Iris pigment epithelial cell (primary cell): ENCODE data around the gene OXLD1.

Source experiments
- DNase-seq: peaks from one replicate; pipeline ENCODE4 v3.0.0-alpha.2; 2011; ENCODE audit warnings: low read depth

The OXLD1 gene

DNA sequence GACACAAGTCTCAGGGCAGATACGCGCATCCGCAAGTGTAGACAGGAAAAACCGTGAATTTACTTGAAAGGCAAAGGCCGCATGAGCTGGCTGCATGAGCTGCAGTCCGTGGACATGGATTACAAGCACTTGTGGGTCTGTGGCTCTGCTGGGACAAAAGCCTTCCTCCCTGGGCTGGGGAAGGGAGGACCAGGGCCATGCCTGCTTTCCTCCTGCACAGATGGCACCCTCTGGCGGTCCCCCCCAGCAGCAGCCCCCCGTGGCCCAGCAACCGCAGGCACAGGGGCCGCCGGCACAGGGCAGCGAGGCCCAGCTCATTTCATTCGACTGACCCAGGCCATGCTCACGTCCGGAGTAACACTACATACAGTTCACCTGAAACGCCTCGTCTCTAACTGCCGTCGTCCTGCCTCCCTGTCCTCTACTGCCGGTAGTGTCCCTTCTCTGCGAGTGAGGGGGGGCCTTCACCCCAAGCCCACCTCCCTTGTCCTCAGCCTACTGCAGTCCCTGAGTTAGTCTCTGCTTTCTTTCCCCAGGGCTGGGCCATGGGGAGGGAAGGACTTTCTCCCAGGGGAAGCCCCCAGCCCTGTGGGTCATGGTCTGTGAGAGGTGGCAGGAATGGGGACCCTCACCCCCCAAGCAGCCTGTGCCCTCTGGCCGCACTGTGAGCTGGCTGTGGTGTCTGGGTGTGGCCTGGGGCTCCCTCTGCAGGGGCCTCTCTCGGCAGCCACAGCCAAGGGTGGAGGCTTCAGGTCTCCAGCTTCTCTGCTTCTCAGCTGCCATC is 35.1 kb upstream of the OXLD1 start:
- DNase-seq, result no peak

DNA sequence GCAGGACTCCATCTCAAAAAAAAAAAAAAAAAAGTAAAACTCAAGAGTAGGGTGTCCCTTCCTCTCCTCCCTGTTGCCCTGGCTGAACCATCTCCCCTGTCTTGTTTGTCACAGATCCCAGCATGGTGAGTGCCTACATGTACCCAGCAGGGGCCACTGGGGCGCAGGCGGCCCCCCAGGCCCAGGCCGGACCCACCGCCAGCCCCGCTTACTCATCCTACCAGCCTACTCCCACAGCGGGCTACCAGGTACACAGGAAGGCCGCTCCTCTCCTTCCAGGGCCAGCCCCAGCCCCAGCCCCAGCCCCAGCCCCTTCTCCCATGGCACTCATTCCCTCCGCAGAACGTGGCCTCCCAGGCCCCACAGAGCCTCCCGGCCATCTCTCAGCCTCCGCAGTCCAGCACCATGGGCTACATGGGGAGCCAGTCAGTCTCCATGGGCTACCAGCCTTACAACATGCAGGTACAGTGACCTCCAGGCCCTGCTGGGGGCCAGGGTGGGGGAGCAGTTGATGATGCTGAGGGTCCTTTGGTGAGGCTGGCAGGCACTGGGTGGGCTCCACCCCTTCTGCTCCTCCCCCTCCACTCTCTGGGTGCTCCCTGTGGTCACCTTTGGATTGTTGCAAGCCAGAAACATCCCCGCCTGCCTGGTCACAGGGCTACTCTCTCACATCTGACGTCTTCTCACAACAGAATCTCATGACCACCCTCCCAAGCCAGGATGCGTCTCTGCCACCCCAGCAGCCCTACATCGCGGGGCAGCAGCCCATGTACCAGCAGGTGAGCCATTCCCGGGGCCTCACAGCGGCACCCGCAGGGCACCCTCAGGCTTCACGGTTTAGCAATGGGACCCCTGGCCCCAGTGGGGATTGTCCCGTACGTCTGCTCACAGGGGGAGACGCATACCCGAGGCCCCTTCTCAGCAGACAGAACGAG is 34.2 kb upstream of the OXLD1 start:
- no peak for DNase-seq

DNA sequence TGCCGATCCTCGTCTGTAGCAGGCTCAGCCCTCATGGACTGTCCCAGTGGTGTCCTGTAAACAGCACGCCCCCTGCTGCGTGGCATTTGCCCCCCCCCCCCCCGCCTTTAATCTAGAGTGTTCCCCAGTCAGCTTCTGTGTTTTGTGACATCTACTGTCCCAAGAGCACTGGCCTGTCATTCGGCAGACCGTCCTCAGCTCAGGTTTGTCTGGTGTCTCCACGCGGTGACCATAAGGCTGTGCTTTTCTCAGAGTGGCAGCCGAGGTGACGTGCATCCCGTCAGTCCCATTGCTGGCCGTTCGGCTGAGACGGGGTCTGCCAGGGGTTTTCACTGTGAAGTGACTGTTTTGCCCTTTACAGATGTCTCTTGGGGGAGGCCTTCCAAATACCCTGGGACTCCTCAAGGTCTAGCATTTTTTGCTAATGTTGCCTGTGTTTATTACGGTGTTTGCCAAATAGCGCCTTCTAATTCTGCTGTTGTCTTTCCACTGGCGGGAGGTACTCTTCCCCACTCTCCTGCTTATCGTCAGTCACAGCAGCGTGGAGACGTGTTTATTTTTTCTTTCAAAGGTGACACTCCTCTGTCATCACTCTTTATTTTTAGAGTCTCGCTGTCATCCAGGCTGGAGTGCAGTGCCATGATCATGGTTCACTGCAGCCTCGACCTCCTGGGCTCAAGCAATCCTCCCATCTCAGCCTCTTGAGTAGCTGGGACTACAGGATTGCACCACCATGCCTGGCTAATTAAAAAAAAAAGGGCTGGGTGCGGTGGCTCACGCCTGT is 31.0 kb upstream of the OXLD1 start:
- DNase-seq, result no peak

DNA sequence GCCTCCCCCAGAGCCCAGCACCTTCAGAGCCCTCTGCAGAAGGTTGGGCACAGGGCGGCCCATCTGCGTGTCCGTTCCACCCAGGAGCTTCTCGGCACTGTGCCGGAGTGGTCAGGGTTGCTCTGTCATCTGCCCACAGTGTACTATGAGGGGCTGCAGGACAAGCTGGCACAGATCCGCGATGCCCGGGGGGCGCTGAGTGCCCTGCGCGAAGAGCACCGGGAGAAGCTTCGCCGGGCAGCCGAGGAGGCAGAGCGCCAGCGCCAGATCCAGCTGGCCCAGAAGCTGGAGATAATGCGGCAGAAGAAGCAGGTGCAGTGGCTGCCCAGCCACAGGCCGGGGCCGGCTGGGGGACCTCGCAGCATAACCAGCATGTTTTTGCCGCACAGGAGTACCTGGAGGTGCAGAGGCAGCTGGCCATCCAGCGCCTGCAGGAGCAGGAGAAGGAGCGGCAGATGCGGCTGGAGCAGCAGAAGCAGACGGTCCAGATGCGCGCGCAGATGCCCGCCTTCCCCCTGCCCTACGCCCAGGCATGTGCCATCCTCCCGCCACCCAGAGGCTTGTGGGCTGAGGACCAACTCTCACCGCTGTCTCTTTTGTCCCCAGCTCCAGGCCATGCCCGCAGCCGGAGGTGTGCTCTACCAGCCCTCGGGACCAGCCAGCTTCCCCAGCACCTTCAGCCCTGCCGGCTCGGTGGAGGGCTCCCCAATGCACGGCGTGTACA is 30.0 kb upstream of the OXLD1 start:
- DNase-seq, result no peak

DNA sequence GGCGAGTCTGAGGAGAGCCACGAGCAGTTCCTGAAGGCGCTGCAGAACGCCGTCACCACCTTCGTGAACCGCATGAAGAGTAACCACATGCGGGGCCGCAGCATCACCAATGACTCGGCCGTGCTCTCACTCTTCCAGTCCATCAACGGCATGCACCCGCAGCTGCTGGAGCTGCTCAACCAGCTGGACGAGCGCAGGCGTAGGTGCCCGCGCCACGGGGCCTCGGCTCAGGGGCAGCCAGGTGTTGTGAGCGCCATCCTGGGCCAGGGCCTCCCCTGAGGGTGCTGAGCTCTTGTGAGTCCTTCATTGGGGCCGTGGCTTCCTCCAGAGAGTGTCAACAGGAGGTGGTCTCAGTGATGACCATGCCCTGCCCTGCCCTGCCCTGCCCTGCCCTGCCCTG is 29.4 kb upstream of the OXLD1 start:
- no peak for DNase-seq

DNA sequence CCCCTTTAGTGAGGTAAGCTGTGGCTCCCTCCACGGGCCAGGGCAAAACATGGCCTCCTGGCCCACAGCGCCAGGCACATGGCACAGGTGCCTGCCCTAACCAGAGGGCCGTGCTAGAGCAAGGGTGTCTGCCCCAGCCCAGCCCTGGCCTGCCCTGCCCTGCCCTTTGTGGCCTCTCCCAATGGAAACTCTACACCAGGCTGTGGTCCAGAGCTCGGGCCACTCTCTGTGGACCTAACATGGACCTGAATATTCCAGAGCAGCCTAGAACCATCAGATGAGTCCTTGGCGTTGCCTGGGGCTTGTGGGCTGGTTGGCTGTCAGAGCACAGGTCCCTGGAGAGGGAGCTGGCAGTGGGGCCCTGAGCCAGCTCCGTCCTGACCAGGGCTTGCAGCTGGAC is 28.8 kb upstream of the OXLD1 start:
- DNase-seq, result no peak

DNA sequence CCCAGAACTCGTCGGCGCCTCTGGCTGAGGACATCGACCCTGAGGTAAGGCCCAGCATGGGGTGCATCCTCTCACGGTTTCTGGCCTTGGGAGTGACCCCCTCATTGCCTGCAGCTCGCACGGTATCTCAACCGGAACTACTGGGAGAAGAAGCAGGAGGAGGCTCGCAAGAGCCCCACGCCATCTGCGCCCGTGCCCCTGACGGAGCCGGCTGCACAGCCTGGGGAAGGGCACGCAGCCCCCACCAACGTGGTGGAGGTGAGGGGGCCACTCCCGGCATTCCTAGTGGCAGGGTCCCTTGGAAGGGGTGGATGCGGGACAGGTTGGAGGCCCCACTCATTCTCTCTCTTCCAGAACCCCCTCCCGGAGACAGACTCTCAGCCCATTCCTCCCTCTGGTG is 28.4 kb upstream of the OXLD1 start:
- DNase-seq, result no peak

DNA sequence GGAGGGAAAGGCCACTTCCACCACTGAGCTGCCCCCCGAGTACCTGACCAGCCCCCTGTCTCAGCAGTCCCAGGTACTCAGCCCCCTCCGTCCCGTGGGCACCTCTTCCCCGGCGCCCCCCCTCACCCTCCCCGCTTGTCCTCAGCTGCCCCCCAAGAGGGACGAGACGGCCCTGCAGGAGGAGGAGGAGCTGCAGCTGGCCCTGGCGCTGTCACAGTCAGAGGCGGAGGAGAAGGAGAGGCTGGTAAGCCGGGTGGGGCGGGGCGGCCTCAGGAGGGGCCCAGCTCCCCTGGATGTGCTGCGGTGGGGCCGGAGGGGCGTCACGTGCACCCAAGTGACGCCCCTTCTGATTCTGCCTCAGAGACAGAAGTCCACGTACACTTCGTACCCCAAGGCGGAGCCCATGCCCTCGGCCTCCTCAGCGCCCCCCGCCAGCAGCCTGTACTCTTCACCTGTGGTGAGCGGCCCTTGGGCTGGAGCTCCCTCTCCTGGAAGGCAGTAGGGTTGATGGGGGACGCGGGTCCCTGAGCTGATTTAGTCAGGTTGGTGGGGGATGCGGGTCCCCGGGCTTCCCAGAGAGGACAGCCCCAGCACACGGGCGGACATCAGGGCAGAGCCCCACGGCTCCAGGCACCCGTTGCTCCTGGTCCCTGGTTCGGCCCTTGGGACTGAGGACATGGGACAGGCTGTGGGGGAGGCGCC is 27.3 kb upstream of the OXLD1 start:
- no peak for DNase-seq

DNA sequence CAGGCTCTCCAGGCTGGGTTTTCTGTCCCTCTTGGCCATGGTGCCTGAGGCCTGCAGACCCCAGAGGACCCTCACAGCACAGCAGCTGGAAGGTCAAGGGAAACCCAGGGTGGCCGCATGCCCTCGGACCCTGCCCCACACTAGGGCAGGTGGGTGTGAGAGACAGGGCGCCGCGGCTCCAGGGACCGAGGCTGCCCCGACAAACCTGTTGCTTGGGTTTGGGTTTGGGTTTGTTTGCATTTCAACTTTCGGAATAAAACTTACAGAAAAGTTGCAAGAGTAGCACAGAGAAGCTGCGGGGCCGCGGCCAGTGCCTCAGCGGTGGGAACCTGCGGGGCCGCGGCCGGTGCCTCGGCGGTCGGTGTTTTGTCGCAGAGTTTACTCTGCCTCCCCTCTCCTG is 25.2 kb upstream of the OXLD1 start:
- DNase-seq, result no peak

DNA sequence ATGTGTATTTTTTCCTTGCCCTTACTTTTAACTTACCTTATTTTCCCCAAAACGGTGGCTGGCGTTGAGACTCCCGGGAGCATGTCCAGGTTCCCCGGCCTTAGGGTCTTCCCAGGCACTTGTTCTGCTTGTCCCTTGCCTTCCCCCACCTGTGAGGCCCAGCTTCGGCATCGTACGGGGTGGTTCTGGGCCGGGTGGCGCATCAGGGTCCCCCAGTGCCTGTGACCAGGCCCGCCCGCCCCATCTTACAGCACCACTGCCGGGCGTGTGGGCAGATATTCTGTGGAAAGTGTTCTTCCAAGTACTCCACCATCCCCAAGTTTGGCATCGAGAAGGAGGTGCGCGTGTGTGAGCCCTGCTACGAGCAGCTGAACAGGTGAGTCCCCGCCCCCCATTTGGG is 24.8 kb upstream of the OXLD1 start:
- no peak for DNase-seq

DNA sequence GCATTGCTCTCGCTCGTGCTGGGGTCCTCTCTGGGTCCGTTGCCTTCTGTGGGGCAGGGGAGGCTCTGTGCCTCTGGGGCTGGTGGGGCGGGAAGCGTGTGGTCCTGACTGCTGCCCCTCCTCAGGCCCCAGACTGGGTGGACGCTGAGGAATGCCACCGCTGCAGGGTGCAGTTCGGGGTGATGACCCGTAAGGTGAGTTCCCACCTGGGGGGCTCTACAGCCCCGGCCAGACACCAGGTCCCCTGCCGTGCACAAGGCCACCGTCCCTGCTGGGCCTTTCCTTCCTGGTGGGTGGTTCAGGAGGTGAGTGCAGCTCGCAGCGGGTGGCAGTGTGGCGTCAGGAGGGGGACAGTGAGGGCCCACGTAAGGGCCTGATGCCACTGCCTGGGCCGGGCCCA is 24.1 kb upstream of the OXLD1 start:
- no peak for DNase-seq

DNA sequence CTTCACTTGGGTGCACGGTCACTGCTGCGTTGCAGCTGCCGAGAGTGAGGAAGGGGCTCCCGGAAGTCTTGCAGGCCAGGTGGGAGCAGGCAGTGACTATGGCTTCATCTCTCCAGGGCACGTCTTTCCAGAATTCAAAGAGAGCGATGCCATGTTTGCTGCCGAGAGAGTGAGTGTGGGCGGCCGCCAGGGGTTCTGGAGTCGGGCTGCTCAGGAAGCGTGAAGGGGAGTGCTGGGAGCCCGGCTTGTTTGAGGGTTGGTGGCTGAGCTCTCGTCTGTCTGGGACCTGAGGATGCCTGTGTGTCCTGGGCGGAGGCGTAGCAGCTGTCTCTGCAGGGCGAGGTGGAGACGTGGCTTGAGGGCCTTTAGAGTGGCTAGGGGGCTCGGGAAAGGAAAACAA is 23.7 kb upstream of the OXLD1 start:
- no peak for DNase-seq

DNA sequence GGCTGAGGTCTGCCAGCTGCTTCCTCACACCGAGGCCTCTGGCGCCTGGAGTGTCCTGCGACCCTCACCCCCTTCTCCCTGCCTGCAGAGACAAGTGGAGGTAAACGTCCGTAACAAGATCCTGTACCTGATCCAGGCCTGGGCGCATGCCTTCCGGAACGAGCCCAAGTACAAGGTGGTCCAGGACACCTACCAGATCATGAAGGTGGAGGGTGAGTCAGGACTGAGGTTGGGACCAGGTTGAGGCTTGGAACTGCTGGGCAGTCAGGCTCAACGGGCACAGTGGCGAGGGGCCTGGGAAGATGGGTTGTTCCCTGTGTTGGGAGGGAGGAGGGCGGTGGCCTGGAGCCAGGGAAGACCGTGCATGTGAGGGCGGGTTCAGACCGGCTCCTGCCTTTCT is 22.2 kb upstream of the OXLD1 start:
- DNase-seq, result no peak

DNA sequence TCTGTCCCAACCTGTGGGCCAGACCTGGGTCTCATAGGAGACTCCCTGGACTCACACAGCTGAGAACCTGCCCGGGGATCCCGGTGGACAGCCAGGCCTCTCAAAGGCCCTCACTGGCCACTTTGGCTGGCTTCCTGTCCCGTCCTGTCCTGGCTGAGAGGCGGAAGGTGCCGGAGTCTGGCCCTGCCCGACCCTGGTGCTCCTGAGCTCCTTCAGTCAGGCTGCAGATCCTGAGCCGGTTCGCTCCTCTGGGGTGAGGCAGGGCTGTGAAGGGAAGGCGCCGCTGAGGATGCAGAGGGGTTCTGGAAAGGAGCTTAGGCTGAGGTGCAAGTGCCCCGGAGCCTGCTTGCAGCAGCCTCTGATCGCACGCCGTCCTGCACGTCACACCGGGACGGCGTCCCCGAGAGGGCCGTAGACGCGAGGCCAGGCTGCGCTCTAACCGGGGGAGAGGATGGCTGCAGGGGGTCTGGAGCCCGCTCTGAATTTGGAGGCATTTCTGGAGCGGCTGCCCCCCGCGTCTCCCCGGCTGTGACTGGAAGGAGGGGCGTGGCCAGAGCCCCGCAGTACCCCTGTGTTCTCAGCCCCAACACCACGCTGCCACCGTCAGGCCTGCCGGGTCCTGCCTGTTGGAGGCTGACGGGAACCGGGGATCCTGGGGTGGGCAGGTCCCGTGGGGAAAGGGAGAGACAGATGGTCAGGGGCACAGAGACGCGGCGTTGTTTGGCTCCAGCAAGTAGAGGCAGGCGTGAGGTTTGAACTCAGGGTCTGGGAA is 21.6 kb upstream of the OXLD1 start:
- DNase-seq, result no peak

DNA sequence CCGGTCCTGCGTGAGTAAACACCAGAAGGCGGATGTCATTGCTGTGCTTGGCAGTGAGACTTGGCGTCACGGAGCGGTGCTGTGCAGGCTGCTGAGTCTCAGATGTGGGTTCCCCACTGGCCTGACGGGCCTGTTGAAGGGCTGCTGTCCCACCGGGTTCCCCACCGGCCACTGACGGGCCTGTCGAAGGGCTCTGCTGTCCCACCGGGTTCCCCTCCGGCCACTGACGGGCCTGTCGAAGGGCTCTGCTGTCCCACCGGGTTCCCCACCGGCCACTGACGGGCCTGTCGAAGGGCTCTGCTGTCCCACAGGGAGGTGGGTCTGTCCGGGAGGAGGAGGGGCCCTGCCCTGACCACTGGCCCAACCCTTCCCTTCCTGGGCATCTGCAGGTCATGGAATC is 20.2 kb upstream of the OXLD1 start:
- DNase-seq, result no peak

DNA sequence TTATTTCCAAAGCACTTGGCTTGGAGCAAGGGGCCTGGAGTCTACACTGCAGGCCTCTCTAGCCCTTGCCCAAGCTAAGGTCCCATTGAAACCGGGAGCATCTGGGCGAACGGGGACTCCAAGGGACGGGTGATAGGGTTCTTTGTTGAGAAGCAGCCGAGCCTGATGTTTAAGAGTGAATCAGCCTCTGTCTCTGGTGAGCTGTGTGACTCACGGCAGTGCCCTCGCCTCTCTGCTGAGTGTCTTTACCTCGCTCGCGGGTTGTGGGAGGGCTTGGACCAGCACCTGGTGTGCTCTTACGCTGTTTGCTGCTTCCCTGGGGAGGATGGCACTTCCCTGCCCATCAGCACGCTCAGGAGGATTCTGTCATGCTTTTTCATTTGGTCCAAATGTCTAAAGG is 18.7 kb upstream of the OXLD1 start:
- DNase-seq, result peak; percentile 81

DNA sequence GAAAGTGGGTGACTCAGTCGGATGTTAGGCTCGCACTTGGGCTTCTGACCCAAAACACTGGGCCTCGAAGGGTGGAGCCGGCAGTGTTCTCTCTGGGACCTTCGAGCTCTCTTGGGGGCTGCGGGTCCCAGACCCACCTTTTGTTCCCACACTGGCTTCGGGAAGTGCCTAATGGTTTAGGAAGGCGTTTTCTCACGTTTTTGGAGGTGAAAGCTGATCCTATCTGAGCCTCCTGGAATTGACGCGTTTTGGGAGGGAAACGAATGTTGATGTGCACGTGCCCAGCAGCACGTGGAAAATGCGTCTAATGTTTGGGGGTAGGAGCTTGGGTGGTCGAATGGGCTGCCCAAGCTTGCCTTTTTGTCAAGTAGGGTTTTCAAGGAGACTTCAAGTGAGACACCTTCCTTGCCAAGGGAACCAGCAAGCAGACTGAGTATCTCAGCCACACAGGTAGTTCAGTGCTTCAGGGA is 18.1 kb upstream of the OXLD1 start:
- DNase-seq, result no peak

DNA sequence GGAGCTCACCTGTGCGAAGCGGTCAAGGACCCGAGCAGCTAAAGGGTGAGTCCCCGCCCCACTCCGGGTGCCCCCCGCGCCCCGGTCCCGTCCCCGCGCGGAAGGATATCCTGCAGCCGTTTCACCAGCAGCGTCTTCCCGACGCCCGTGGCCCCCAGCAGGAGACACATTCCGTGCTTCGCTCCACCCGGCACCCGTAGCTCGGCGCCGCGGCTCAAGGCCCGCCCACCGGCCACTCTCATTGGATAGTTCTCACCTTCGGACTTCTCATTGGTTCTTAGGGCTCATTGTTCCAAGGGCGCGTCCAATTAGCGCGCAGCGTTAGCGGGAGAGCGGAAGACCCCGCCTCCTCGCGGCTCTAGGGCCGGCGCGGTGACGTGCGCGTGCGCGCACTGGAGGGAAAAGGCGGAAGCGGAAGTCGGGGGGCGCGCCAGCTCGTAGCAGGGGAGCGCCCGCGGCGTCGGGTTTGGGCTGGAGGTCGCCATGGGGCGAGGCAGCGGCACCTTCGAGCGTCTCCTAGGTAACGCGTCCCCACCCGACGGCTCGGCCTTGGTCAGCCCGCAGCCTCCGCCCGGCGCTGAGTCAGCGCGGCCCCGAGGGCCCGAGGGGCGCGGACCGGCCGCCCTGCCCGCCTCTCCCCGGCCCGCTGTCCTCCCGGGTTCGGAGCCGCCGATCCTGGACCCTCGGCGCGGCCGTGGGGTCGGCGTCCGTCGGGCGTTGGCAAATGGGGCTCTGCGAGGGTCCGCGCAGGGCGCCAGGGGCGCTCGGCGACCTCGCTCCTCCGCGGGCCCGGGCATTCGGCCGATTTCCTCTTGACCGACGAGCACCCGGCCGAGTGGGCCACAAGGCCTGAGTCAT is 17.4 kb upstream of the OXLD1 start, which contains the start of the genes ARL16 and HGS:
Gene ARL16 (minus strand): TSS at position 214 of the 858 bp plus-strand sequence. CDS start 44 bp downstream, at position 170.
Gene HGS (plus strand): TSS at position 428 of the 858 bp plus-strand sequence. CDS start 56 bp downstream, at position 484.
- DNase-seq, result peak; percentile 99

DNA sequence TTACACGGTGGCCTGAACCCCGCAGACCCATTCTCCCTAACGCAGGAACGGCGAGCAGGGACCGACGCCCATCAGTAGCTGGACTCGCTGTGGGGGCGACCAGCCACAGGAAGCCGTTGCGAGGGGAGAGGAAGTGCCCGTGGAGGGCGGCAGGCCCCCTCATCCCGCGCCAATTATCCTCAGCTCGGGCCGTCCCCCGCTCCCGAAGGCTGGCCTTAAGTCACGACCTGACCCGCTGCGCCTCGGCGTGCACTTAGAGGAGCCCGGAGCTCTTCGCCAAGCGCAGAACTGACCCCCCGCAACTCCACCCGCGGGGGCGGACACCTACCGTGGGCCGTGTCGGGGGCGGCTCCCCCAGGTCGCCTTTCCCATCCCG is 16.8 kb upstream of the OXLD1 start:
- DNase-seq, result no peak
